Fibroblast of lung (primary cell): Measurements from ENCODE around the gene FAM13C. TPM values are rescaled to one million over a fixed set of nuclear protein-coding genes. Genes with fewer than 3 reads are reported as not detected.

Experiments used
- DNase-seq, 2 donors: peaks; one replicate each; pipeline versions ENCODE4 v3.0.0 to v3.0.0-alpha.2; 2010; ENCODE audit warnings: low read depth in 2 of 2
- H2AFZ ChIP-seq: 2 replicates; pipeline ENCODE4 v1.5.1; 2012; ENCODE audit warnings: low read length, control low read depth, inconsistent platforms
- H3K27ac ChIP-seq: 2 replicates; pipeline ENCODE4 v1.5.1; 2011; ENCODE audit warnings: low read length, control low read depth; ENCODE audit not compliant: insufficient read depth
- H3K27me3 ChIP-seq: 2 replicates; pipeline ENCODE4 v1.5.1; 2011; ENCODE audit warnings: mild to moderate bottlenecking, low read length; ENCODE audit not compliant: control insufficient read depth, insufficient read depth
- H3K36me3 ChIP-seq: 2 replicates; pipeline ENCODE4 v1.5.1; 2011; ENCODE audit warnings: low read length; ENCODE audit not compliant: control insufficient read depth, insufficient read depth
- H3K4me1 ChIP-seq: 2 replicates; pipeline ENCODE4 v1.5.1; 2011; ENCODE audit warnings: low read length; ENCODE audit not compliant: control insufficient read depth, insufficient read depth; ENCODE audit errors: extremely low read depth
- H3K4me2 ChIP-seq: 2 replicates; pipeline ENCODE4 v1.5.1; 2011; ENCODE audit warnings: low read length, control low read depth; ENCODE audit not compliant: insufficient read depth; ENCODE audit errors: extremely low read depth
- H3K4me3 ChIP-seq, 4 experiments: fragments of 200-600 bp in 1 of 4; sonication (generic) in 1 of 4; replicated peaks in 1 of 4; 2 replicates each; pipeline ENCODE4 v1.5.1; 2011 to 2016; ENCODE audit warnings: low read length in 4 of 4, low read depth in 3 of 4, mild to moderate bottlenecking in 3 of 4, control low read depth in 2 of 4, inconsistent platforms in 1 of 4, mixed read lengths in 1 of 4; ENCODE audit not compliant: insufficient read depth in 1 of 4; ENCODE audit errors: control extremely low read depth in 1 of 4
- H3K79me2 ChIP-seq: 2 replicates; pipeline ENCODE4 v1.5.1; 2012; ENCODE audit warnings: mild to moderate bottlenecking, low read length, inconsistent platforms; ENCODE audit not compliant: control insufficient read depth, insufficient read depth
- H3K9ac ChIP-seq: 2 replicates; pipeline ENCODE4 v1.5.1; 2011; ENCODE audit warnings: mild to moderate bottlenecking, low read length, control low read depth; ENCODE audit not compliant: insufficient read depth
- H3K9me3 ChIP-seq: 2 replicates; pipeline ENCODE4 v1.5.1; 2012; ENCODE audit warnings: low read depth, low read length; ENCODE audit not compliant: control insufficient read depth, insufficient read depth
- H4K20me1 ChIP-seq: 2 replicates; pipeline ENCODE4 v1.5.1; 2011; ENCODE audit warnings: low read length; ENCODE audit not compliant: control insufficient read depth, insufficient read depth; ENCODE audit errors: extremely low read depth
- EZH2 ChIP-seq: IDR thresholded peaks from 2 replicates; pipeline ENCODE4 v1.5.1; 2012; ENCODE audit warnings: low read length, control low read depth, mild to moderate bottlenecking; ENCODE audit errors: missing control alignments
- polyA plus RNA-seq, 2 donors: library from polyadenylated mRNA; depleted of rRNA in 1 of 2; stranded (reverse) in 1 of 2; unstranded in 1 of 2; fragments of >200 nt; gene quantifications; 2 replicates each; pipeline ENCODE4 v1.2.1, GENCODE V29; 2011 to 2012; ENCODE audit warnings: missing spikeins in 1 of 2
- total RNA-seq: library from RNA; depleted of rRNA; stranded (reverse); fragments of >200 nt; gene quantifications from 2 replicates; pipeline ENCODE4 v1.2.1, GENCODE V29; 2014

FAM13C gene
- total and polyA plus RNA-seq, 2 donors (not counting 1 experiment from before 2014, with no cell fraction given) = 2.8 to 5.9 TPM

- Histone ChIP-seq H4K20me1 (no peaks in the 10 kb centered on the region), H3K4me3 (no peak overlapping the region), H3K9ac (no peak overlapping the region), H3K79me2 (no peaks in the 10 kb centered on the region), H3K36me3 (no peaks in the 10 kb centered on the region), H3K27me3 (no peaks in the 10 kb centered on the region), H3K4me2 (no peak overlapping the region), H3K9me3 (no peaks in the 10 kb centered on the region), H2AFZ (no peak overlapping the region), H3K27ac (no peak overlapping the region), H3K4me1 (no peaks in the 10 kb centered on the region)
- no peak for TF ChIP-seq EZH2
- no peak for DNase-seq
Observed at GRCh38 chr10:59206204-59206720, 156.1 kb downstream of the FAM13C start.

Other genes with a start within 250 kb of the FAM13C start
- not detected in 2 replicates for gene PHYHIPL, start 185.9 kb downstream of the FAM13C start, total RNA-seq
- 0.02 TPM in 1 of 2 replicates, not detected in the other for gene PHYHIPL, start 185.9 kb downstream of the FAM13C start, polyA plus RNA-seq